ENCODE measurements around the gene GPRC5B.

DNA sequence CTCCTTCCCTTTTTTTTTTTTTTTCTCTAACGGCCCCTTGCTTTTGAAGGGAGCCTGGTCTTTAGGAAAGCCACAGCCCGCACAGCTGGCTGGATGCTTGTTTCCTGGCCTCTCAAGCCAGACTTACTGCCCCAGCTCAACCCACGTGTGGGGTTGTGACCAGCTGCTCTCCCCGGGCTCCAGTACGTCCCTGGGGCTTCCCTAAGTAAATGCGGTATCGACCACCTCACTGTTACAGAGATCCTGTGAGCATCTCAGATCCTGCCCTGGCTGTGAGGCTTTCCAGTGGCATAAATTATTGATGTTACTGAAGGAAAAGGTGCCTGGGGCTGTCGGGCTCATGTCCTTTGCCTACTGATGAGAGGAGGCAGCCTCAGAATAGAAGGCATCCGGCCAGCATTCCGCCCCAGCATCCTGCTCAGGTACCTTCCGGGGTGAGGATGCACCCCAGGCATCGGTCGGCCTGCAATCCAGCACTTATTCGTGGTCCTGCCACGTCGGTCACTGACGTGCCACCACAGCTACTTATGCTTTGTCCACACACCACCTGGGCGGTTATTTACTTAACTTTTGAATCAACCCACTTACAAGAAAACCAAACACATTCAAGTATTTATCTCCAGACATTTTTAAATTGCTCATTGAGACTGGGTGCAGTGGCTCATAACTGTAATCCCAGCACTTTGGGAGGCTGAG lies 9.6 kb downstream of the GPRC5B start:
- TF ChIP-seq REST (IDR thresholded peaks at IDR 0.05; ENCODE audit: low read depth) (no peak), EP300 (IDR thresholded peaks at IDR 0.05; ENCODE audit: borderline replicate concordance) (no peak), YY1 (IDR thresholded peaks at IDR 0.05; ENCODE audit: low read depth) (no peak)

Data from Ishikawa (cell line).